ENCODE data around the gene SASH3.

The SASH3 gene

GRCh38 chrX:129737916-129738315, 41.8 kb upstream of the SASH3 start:
- TF ChIP-seq MAX (IDR thresholded peaks at IDR 0.05) (no peak), ZBTB7A (IDR thresholded peaks at IDR 0.05; ENCODE audit: low read depth) (no peak), EP300 (IDR thresholded peaks at IDR 0.05; ENCODE audit: borderline replicate concordance) (no peak), FOXM1 (IDR thresholded peaks at IDR 0.05; ENCODE audit: borderline replicate concordance, low read depth) (no peak), TAF1 (IDR thresholded peaks at IDR 0.05; ENCODE audit: low read depth) (no peak), REST (IDR thresholded peaks at IDR 0.05; ENCODE audit: low read depth) (no peak)

GRCh38 chrX:129738466-129739308, 41.1 kb upstream of the SASH3 start, which contains the start of gene XPNPEP2:
TSS of gene XPNPEP2 (plus strand) at chrX:129738979. CDS start at chrX:129739214, 235 bp downstream.
- no peak for TF ChIP-seq RAD21 (IDR thresholded peaks at IDR 0.05; ENCODE audit: low read depth)
- TF ChIP-seq NFIC (IDR thresholded peaks at IDR 0.05), result no peak
- TF ChIP-seq EGR1 (IDR thresholded peaks at IDR 0.05), result no peak
- TF ChIP-seq CREB1 (IDR thresholded peaks at IDR 0.05; ENCODE audit: low read depth), result no peak
- no peak for TF ChIP-seq TEAD4 (IDR thresholded peaks at IDR 0.05)
- TF ChIP-seq USF1 (IDR thresholded peaks at IDR 0.05), result no peak
- no peak for TF ChIP-seq ZBTB7A (IDR thresholded peaks at IDR 0.05; ENCODE audit: low read depth)
- no peak for TF ChIP-seq MAX (IDR thresholded peaks at IDR 0.05)
- no peak for TF ChIP-seq YY1 (IDR thresholded peaks at IDR 0.05; ENCODE audit: low read depth)
- no peak for TF ChIP-seq TCF12 (IDR thresholded peaks at IDR 0.05; ENCODE audit: low read depth)
- no peak for TF ChIP-seq TAF1 (IDR thresholded peaks at IDR 0.05; ENCODE audit: low read depth)

- TF ChIP-seq NFIC (IDR thresholded peaks at IDR 0.05) (no peak), ZBTB7A (IDR thresholded peaks at IDR 0.05; ENCODE audit: low read depth) (no peak), FOXM1 (IDR thresholded peaks at IDR 0.05; ENCODE audit: borderline replicate concordance, low read depth) (no peak), USF1 (IDR thresholded peaks at IDR 0.05) (no peak), RAD21 (IDR thresholded peaks at IDR 0.05; ENCODE audit: low read depth) (no peak)
These were observed 40.2 kb upstream of the SASH3 start for GRCh38 chrX:129739578-129739977.

GRCh38 chrX:129741880-129742758, 37.6 kb upstream of the SASH3 start:
- no peak for TF ChIP-seq FOXM1 (IDR thresholded peaks at IDR 0.05; ENCODE audit: borderline replicate concordance, low read depth)

GRCh38 chrX:129743821-129744220, 35.9 kb upstream of the SASH3 start:
- no peak for TF ChIP-seq YY1 (IDR thresholded peaks at IDR 0.05; ENCODE audit: low read depth)
- no peak for TF ChIP-seq EP300 (IDR thresholded peaks at IDR 0.05; ENCODE audit: borderline replicate concordance)
- TF ChIP-seq FOXM1 (IDR thresholded peaks at IDR 0.05; ENCODE audit: borderline replicate concordance, low read depth), result no peak
- no peak for TF ChIP-seq REST (IDR thresholded peaks at IDR 0.05; ENCODE audit: low read depth)
- no peak for TF ChIP-seq CEBPB (IDR thresholded peaks at IDR 0.05)
- no peak for TF ChIP-seq ZBTB7A (IDR thresholded peaks at IDR 0.05; ENCODE audit: low read depth)
- TF ChIP-seq TCF12 (IDR thresholded peaks at IDR 0.05; ENCODE audit: low read depth), result no peak
- no peak for TF ChIP-seq CREB1 (IDR thresholded peaks at IDR 0.05; ENCODE audit: low read depth)
- TF ChIP-seq NFIC (IDR thresholded peaks at IDR 0.05), result no peak
- TF ChIP-seq EGR1 (IDR thresholded peaks at IDR 0.05), result no peak
- TF ChIP-seq MAX (IDR thresholded peaks at IDR 0.05), result no peak
- no peak for TF ChIP-seq TEAD4 (IDR thresholded peaks at IDR 0.05)
- TF ChIP-seq RAD21 (IDR thresholded peaks at IDR 0.05; ENCODE audit: low read depth), result no peak
- TF ChIP-seq TAF1 (IDR thresholded peaks at IDR 0.05; ENCODE audit: low read depth), result no peak
- TF ChIP-seq USF1 (IDR thresholded peaks at IDR 0.05), result no peak
